CD1c-positive myeloid dendritic cell (primary cell): Measurements from ENCODE around the gene SDCBP2.
"Not testable (repeated sequence)": the region's sequence is repeated elsewhere in the genome, so short reads cannot be mapped to it uniquely, and the experiment has no call there.

ENCODE experiments used
- DNase-seq: peaks from one replicate; pipeline ENCODE4 v3.0.0-alpha.2; 2016; ENCODE audit errors: extremely low spot score

SDCBP2 gene

GRCh38 chr20:1360094-1360846 is 31.3 kb upstream of the SDCBP2 start:
- DNase-seq = no peak

GRCh38 chr20:1357921-1358671 is 29.2 kb upstream of the SDCBP2 start:
- DNase-seq = no peak

GRCh38 chr20:1353956-1354355 is 25.0 kb upstream of the SDCBP2 start:
- DNase-seq = no peak

DNA sequence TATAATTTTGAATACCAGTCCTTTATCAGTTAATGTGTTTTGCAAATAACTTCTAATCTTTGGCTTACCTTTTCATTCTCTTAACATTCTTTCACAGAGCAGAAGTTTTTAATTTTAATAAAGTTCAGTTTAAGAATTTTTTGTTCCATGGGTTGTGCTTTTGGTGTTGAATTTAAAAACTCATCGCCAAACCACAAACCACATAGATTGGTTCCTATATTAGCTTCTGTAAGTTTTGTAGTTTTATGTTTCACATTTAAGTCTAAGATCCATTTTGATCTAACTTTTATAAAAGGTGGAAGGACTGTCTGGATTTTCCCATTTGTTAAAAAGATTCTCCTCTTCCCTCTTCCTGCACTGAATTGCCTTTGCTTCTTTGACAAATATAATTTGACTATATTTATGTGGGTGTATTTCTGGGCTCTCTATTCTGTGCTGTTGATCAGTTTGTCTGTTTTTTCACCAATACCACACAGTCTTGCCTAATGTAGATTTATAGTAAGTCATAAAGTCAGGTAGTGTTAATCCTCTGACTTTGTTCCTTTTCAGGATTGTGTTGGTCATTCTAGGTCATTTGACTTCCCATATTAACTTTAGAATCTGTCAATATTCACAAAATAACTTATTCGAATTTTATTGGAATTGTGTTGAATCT is 17.5 kb upstream of the SDCBP2 start:
- no peak for DNase-seq

DNA sequence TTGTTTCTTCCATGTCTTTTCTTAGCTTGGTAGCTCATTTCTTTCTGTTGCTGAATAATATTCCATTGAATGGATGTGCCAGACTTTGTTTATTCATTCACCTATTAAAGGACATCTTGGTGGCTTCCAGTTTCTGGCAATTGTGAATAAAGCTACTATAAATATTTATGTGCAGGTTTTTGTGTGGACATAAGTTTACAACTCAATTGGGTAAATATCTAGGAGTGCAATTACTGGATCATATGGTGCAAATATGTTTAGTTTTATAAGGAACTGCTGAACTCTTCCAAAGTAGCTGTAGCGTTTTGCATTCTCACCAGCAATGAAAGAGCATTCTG is 16.8 kb upstream of the SDCBP2 start:
- DNase-seq = no peak

DNA sequence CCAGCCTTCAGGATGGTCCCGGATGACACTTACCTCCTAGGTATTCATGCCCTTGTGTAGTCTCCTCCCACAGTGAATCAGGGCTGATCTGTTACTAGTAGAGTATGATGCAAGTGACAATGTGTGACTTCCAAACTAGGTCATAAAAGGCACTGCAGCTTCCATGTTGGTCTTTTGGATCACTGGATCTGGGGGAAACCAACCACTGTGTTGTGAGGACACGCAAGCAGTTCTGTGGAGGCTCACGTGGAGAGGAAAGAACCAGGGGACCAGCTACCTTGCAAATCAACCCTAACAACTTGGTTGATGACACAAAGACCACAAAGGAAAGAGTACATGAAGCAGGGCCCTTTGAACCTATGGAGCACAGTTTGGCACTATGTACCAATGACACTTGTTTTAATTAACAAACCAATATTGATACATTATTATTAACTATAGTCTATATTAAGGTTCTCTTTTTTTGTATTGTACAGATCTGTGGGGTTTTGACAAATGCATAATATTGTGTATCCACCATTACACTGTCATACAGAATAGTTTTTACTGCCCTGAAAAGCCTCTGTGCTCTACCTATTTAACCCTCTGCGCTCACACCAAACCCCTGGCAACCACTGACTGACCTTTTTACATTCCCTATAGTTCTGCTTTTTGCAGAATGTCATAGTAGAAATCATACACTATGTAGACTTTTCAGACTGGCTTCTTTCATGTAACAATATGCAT is 16.3 kb upstream of the SDCBP2 start:
- DNase-seq = no peak

DNA sequence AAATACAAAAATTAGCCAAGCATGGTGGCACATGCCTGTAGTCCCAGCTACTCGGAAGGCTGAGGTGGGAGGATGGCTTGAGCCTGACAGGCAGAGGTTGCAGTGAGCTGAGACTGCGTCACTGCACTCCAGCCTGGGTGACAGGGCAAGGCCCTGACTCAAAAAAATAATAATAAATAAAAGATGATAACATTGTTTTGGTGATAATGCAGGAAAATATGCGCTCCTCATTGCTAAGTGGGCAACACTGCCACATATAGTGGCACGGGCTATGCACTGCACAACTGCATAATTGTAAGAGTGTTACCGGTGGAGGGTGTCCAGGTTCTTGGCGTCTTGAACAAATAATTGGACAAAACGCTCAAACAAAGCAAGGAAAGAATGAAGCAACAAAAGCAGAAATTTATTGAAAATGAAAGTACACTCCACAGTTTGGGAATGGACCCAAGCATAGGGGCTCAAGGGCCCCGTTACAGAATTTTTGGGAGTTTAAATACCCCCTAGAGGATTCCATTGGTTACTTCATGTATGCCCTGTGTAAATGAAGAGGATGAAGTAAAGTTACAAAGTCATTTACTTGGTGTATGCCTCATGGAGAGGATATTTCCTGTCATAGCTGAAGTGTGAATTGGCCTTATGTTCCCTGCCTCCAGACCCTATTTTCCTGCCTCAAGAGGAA is 14.6 kb upstream of the SDCBP2 start:
- DNase-seq = not testable (repeated sequence)

DNA sequence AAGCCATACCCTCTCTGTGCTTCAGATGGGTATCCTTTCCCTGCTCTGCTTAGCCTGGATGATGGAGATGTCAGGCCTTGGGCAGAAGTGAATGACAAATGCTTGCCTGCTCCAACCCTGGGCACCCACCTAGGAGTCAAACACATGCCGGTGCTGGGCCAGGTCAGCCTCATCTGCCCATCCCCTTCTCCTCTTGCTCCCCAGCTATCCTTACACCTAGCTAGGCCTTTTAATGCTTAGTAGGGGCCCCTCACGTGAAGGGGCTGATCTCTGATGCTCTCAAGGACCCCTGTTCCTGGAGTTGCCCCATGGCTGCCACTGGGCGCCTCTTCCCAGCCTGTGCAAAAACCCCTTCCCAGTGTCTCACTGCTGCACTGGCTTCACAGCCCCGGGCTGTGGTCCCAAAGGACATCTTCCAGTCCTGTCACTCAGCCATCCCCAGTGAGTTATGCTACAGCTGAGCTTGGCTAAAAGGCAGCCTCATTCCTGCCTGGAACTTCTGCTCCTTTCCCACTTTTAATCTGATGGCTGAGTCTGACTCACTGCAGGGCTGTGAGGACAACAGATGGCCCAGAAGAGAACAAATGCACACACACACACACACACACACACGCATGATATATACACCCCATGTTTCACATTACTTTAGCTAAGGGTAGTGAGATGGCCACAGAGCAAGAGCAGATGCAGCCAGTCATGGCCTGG is 12.8 kb upstream of the SDCBP2 start:
- no peak for DNase-seq

DNA sequence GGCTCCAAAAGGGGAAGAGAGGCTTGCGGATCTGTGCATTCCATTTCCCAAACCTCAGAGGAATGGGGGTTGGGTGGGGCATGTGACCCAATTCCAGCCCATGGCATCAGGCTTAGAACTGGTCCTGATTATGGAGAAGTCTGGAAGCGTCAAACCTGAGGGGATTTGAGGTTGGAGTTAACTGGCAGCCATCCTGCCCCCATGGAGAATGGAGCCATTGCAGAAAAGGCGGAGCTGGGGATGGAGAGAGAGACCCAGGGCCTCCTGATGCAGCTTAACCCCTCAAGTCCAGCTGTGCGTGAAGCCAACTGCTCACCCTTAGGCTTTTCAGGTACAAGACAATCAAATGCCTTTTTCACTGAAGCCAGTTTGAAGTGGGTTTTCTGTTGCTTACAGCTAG is 9.9 kb upstream of the SDCBP2 start:
- no peak for DNase-seq

- no peak for DNase-seq
Measured at GRCh38 chr20:1338096-1338495, 9.2 kb upstream of the SDCBP2 start.

DNA sequence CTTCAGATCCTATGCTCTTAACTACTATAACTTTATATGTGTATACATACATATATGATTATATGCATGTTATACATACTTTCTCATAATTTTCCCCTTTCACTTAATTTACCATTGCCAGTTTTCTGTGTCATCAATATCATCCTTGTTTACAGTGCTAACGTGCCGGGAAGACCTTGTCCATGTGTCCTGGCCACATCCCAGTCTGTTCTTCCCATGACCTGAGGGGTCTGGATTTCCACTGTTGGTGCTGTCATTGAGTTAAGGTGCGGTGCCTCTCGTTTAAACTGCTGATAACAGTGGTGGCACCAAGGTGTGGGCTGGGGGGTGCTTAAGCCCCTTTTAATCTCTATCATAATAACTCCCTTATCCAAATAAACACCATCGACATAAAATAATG is 8.5 kb upstream of the SDCBP2 start:
- no peak for DNase-seq

- DNase-seq = no peak
Measured at GRCh38 chr20:1336699-1337367, 7.9 kb upstream of the SDCBP2 start.

DNA sequence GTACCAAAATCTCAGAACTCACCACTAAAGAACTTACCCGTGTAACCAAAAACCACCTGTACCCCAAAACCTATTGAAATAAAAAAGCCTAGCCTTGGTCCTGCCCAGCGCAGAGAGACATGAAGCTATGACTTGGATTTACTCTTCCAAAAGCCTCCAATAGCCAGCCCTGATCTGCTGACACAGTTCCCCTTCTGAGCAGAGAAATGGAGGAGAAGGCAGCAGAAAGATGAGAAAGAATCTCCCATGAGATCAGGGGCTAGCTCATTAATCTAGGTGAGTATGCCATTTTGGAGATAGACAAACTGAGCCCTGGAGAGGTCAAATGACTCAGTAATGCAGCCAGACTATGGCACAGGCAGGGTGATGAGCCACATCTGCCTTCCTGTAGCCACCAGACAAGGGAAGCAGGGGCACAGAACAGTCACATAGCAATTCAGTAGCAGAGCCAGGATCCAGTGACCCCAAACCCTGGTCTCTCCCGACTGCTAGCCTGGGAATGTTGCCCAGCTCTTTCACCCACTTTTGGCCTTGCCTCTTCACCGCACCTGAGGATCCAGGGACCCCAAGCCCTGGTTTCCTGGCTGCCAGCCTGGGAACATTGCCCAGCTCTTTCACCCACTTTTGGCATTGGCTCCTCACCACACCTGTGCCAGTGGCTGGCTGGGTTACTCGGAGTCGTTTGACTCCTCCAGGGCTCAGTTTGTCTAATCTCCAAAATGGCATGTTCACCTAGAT is 7.2 kb upstream of the SDCBP2 start:
- DNase-seq = no peak

GRCh38 chr20:1334761-1335160 is 5.8 kb upstream of the SDCBP2 start:
- DNase-seq = no peak

GRCh38 chr20:1334370-1334731 is 5.4 kb upstream of the SDCBP2 start:
- no peak for DNase-seq

GRCh38 chr20:1333462-1334369 is 4.8 kb upstream of the SDCBP2 start:
- DNase-seq = no peak

DNA sequence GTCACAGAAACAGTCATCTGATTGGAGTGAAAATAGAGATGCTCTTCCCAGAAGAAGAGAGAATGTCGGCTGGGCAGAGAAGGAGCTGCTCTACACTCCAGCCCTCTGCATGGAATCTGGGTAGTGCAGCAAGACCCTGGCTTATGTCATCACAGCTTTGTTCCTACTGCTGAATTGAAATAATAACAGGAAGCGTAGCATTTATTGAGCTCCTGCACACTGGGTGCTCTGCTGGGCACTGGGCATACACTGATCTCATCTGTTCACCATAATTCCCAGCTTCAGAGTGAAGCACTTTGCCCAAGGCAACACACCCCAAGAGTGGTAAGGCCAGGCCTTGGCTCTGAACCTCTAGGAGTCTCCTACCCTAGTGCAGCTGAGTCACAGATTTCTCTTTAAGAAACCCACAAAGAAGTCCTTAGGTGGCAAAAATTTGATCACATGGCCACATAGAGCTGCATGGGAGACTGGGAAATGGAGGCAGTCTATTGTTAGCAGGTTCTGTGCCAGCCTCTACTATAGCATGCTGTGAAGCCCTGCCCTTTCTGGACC is 3.9 kb upstream of the SDCBP2 start:
- no peak for DNase-seq

- DNase-seq = no peak
Measured at GRCh38 chr20:1331801-1332453, 3.0 kb upstream of the SDCBP2 start.
